Activated CD4-positive, alpha-beta T cell treated with anti-CD3 and anti-CD28 coated beads, Interleukin-2, Interleukin-6, amounts not matched to agents 100 ng/mL and 50 ng/mL, durations not matched to agents 16 hours and 8 hours (primary cell): ENCODE results near the gene ST8SIA6.
"Not testable (repeated sequence)": the region's sequence is repeated elsewhere in the genome, so short reads cannot be mapped to it uniquely, and the experiment has no call there.

Experiments
- DNase-seq: peaks from one replicate; pipeline ENCODE4 v3.0.0-alpha.2; 2020

ST8SIA6 gene

GRCh38 chr10:17340144-17340829 is 114.1 kb downstream of the ST8SIA6 start:
- DNase-seq, result no peak

DNA sequence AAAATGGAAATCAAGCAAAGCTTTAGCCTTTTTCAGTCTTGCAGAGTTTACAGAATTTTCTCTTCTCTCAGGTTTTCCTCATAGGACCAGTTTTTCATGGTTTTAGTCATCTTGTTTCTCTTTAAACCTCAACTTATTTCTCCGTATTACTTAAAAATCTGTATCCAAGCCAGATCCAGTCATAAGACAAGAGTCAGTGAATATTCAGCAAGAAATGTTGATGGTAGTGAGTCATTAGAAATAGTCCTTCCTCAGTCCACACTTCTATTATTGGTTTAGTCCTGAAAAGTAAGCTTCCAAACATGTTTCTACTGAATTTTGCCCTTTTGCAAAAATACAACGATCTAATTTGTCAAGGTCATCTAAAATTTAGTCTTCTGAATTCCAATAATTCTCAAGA is 119.3 kb downstream of the ST8SIA6 start:
- peak; percentile 19 for DNase-seq

- DNase-seq, result no peak
Observed at GRCh38 chr10:17330501-17330900, 123.9 kb downstream of the ST8SIA6 start.

DNA sequence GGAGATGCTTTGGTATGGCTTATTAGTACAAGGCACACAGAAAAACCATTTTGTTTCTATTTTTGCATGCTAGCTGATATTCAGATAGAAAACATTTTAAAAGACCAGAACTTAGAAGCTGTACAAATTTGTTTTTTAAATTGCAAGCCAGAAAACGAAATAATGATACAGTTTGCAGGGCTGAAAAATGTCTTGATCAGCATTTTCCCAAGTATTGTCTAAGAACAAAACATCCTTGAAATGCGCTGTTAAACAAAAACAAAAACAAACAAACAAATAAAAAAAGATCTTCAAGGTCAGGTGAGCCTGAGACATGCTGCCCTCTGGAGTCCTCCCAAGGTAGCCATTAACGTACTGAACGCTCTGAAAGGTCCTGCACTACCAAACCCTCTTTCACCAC is 128.0 kb downstream of the ST8SIA6 start:
- no peak for DNase-seq

GRCh38 chr10:17321957-17322356 is 132.4 kb downstream of the ST8SIA6 start:
- DNase-seq, result not testable (repeated sequence)

DNA sequence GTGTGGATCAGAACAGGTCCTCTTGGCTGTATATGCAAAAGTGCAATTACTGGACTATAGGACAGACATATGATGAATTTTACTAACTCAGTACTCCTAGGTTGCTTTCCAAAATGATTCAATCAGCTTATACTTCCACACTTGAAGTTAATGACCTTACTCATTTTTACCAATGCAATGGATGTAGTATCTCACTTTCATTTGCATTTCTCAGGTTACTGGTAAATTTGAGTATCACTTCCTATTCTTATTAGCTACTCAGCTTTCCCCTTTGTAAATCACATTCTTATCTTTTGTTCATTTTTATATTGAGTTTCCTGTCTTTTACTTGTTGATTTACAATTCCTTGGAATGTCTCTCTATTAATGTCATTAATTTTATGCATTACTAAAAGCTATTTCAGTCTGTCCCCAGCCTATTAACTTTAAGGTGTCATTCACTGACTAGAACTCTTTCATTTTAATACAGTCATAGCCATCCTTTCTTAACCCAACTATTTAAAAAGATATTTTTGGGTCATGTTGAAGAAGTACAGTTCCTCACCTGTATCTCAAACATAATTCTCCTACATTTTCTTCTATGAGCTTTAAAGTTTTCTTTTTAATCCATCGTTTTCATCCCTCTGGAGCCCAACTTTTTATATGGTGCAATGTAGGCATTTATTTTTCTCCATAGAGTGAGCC is 137.8 kb downstream of the ST8SIA6 start:
- DNase-seq, result no peak

DNA sequence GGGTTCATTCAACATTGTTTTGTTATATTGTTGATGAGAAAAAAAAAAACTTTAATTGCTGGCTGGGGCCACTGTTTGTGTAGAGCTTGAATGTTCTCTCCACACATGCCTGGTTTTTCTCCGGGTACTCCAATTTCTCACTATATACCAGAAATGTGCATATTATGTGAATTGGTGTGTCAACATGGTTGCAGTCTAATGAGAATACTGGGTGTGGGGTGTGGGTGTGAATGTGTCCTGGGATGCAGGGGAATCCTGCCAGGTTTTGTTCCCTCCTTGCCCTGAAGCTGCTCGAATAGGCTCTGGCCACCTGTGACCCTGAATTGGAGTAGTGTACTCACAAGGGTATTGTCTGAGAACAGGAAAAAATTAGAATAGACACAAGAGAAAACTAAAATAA is 145.0 kb downstream of the ST8SIA6 start:
- no peak for DNase-seq

DNA sequence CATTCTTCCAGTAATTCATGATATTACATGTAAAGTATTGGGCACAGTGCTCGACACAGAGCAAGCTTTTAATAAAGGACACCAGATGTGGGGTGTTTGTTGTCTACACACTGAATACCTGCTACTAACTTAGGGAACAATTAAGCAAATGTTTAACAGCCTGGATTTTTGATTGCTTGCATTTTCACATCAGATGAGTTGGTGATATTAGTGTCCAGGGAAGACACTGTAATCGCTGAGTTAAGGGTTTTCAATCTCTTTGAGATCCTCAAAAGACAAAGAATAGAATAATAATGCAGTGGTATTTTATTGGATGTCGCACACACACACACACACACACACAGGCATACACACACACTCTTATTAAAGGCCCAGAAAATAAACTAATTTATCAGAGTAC is 147.3 kb downstream of the ST8SIA6 start:
- no peak for DNase-seq

- DNase-seq, result no peak
Observed at GRCh38 chr10:17292375-17292774, 162.0 kb downstream of the ST8SIA6 start.

- DNase-seq, result peak; percentile 43
Observed at GRCh38 chr10:17290226-17290625, 164.2 kb downstream of the ST8SIA6 start.

- DNase-seq, result no peak
Observed at GRCh38 chr10:17289763-17290162, 164.6 kb downstream of the ST8SIA6 start.

- DNase-seq, result no peak
Observed at GRCh38 chr10:17286562-17287550, 167.5 kb downstream of the ST8SIA6 start.

- no peak for DNase-seq
Observed at GRCh38 chr10:17282311-17282710, 172.1 kb downstream of the ST8SIA6 start.

DNA sequence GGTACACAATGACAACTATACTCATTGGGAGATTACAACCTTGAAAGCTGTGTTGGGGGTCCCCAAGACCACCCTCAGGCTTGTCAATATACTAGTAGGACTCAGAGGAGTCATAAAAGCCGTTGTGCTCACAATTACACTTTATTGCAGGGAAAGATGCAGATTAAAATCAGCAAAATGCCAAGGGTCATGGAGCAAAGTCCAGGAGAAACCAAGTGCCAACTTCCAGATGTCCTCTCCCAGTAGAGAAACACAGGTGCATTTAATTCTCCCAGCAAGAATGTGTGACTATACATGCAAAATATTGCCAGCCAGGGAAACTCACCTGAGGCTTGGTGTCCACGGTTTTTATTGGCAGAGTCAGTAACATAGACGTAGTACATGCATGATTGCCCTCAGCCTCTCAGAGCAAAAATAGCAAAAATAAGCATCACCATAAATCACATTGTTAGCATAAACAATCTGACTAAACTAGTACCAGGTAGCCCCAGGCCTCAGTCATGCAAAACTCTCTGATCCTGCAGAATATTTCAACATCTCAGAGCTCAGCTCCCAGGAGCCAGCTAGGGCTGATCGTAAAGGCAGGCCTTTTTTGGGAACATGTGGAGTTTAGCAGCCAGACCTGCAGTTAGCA is 175.7 kb downstream of the ST8SIA6 start:
- DNase-seq, result no peak

DNA sequence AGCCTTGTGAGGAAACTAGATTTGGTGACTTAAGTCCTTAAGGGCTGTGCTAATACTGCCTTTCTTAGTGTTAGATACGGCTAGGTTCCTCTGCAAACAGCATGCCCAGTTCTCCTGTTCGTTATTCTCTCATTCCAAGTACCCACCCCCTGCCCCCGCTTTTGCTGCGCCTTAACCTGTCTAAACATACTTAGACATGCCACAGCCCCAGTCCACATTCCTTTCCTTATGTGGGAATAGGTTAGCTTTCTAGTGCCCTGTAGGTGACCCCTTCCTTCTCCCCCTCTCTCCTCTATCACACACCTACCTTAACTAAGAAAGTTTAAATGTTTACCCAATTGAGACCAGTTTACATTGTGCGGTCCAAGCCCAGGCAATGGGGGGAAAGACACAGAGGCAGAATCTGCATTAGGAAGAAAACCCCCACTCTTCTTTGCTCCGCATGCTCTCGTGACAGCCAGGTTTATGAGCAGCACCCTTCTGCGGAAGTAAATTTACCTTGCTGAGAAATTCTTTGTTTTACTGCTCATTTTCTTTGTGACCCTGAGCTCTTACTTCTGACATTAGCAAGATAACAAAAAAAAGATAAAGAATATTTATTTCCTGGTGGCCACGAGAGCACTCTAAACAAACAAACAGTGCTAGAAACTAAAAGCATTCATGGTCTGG is 177.5 kb downstream of the ST8SIA6 start:
- DNase-seq, result no peak

DNA sequence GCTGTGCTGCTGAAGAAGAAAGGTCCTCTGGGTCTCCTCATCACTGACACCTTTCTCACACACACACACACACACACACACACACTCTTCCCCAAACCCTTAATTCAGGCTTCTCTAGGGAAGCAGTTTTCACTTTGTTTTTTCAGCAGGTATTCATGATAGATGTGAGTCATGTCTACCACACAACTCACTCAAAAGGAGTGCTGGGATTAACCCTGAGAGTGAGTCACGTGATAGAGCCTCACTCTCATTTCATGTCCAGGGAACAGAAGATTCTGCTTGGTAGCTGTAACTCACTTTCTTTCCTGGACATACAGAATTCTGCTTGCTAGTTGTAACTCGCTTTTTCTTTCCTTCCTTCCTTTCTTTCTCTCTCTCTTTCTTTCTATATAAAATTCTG is 181.0 kb downstream of the ST8SIA6 start:
- peak; percentile 5 for DNase-seq

- DNase-seq, result no peak
Observed at GRCh38 chr10:17272648-17273047, 181.7 kb downstream of the ST8SIA6 start.
